Fibroblast of lung (primary cell): ENCODE measurements around the gene LRRFIP1. TPM values are rescaled to one million over a fixed set of nuclear protein-coding genes. Genes with fewer than 3 reads are reported as not detected.

ENCODE experiments used
- DNase-seq, 2 donors: peaks; one replicate each; pipeline versions ENCODE4 v3.0.0 to v3.0.0-alpha.2; 2010; ENCODE audit warnings: low read depth in 2 of 2
- H2AFZ ChIP-seq: 2 replicates; pipeline ENCODE4 v1.5.1; 2012; ENCODE audit warnings: low read length, control low read depth, inconsistent platforms
- H3K27ac ChIP-seq: 2 replicates; pipeline ENCODE4 v1.5.1; 2011; ENCODE audit warnings: low read length, control low read depth; ENCODE audit not compliant: insufficient read depth
- H3K27me3 ChIP-seq: 2 replicates; pipeline ENCODE4 v1.5.1; 2011; ENCODE audit warnings: mild to moderate bottlenecking, low read length; ENCODE audit not compliant: control insufficient read depth, insufficient read depth
- H3K36me3 ChIP-seq: 2 replicates; pipeline ENCODE4 v1.5.1; 2011; ENCODE audit warnings: low read length; ENCODE audit not compliant: control insufficient read depth, insufficient read depth
- H3K4me1 ChIP-seq: 2 replicates; pipeline ENCODE4 v1.5.1; 2011; ENCODE audit warnings: low read length; ENCODE audit not compliant: control insufficient read depth, insufficient read depth; ENCODE audit errors: extremely low read depth
- H3K4me2 ChIP-seq: 2 replicates; pipeline ENCODE4 v1.5.1; 2011; ENCODE audit warnings: low read length, control low read depth; ENCODE audit not compliant: insufficient read depth; ENCODE audit errors: extremely low read depth
- H3K4me3 ChIP-seq, 4 experiments: fragments of 200-600 bp in 1 of 4; sonication (generic) in 1 of 4; replicated peaks in 1 of 4; 2 replicates each; pipeline ENCODE4 v1.5.1; 2011 to 2016; ENCODE audit warnings: low read length in 4 of 4, low read depth in 3 of 4, mild to moderate bottlenecking in 3 of 4, control low read depth in 2 of 4, inconsistent platforms in 1 of 4, mixed read lengths in 1 of 4; ENCODE audit not compliant: insufficient read depth in 1 of 4; ENCODE audit errors: control extremely low read depth in 1 of 4
- H3K79me2 ChIP-seq: 2 replicates; pipeline ENCODE4 v1.5.1; 2012; ENCODE audit warnings: mild to moderate bottlenecking, low read length, inconsistent platforms; ENCODE audit not compliant: control insufficient read depth, insufficient read depth
- H3K9ac ChIP-seq: 2 replicates; pipeline ENCODE4 v1.5.1; 2011; ENCODE audit warnings: mild to moderate bottlenecking, low read length, control low read depth; ENCODE audit not compliant: insufficient read depth
- H3K9me3 ChIP-seq: 2 replicates; pipeline ENCODE4 v1.5.1; 2012; ENCODE audit warnings: low read depth, low read length; ENCODE audit not compliant: control insufficient read depth, insufficient read depth
- H4K20me1 ChIP-seq: 2 replicates; pipeline ENCODE4 v1.5.1; 2011; ENCODE audit warnings: low read length; ENCODE audit not compliant: control insufficient read depth, insufficient read depth; ENCODE audit errors: extremely low read depth
- CTCF ChIP-seq, 2 donors: IDR thresholded peaks in 1 of 2; conservative IDR thresholded peaks in 1 of 2; 1 replicate in 1 of 2; 2 replicates in 1 of 2; pipeline ENCODE4 v1.5.1; 2011 to 2012; ENCODE audit warnings: low read length in 2 of 2, control low read depth in 1 of 2, inconsistent platforms in 1 of 2, low read depth in 1 of 2, mild to moderate bottlenecking in 1 of 2
- EZH2 ChIP-seq: IDR thresholded peaks from 2 replicates; pipeline ENCODE4 v1.5.1; 2012; ENCODE audit warnings: low read length, control low read depth, mild to moderate bottlenecking; ENCODE audit errors: missing control alignments
- polyA plus RNA-seq, 2 donors: library from polyadenylated mRNA; depleted of rRNA in 1 of 2; stranded (reverse) in 1 of 2; unstranded in 1 of 2; fragments of >200 nt; gene quantifications; 2 replicates each; pipeline ENCODE4 v1.2.1, GENCODE V29; 2011 to 2012; ENCODE audit warnings: missing spikeins in 1 of 2
- total RNA-seq: library from RNA; depleted of rRNA; stranded (reverse); fragments of >200 nt; gene quantifications from 2 replicates; pipeline ENCODE4 v1.2.1, GENCODE V29; 2014

Gene LRRFIP1
- total and polyA plus RNA-seq, 2 donors (not counting 1 experiment from before 2014, with no cell fraction given) = 58.1 to 113 TPM

- no peak for TF ChIP-seq EZH2
- TF ChIP-seq CTCF (conservative IDR thresholded peaks at IDR 0.05 in 1 of 2, IDR thresholded peaks at IDR 0.05 in 1 of 2; ENCODE audit: low read depth in 1 of 2, low read length in 2 of 2) = no peak
- Histone ChIP-seq H3K4me1 (peaks cover 22% of the 10 kb centered on the region), H3K4me2 (no peak overlapping the region), H3K4me3 (no peak overlapping the region), H4K20me1 (no peaks in the 10 kb centered on the region), H3K27me3 (no peaks in the 10 kb centered on the region), H3K36me3 (no peaks in the 10 kb centered on the region), H3K9ac (no peak overlapping the region), H3K9me3 (no peaks in the 10 kb centered on the region), H3K79me2 (no peaks in the 10 kb centered on the region), H2AFZ (no peak overlapping the region), H3K27ac (no peak overlapping the region)
- DNase-seq = no peak
Observed at GRCh38 chr2:237667893-237668292, 40.5 kb downstream of the LRRFIP1 start.

- Histone ChIP-seq H4K20me1 (no peaks in the 10 kb centered on the region), H3K27me3 (no peaks in the 10 kb centered on the region), H2AFZ (no peak overlapping the region), H3K9ac (no peak overlapping the region), H3K4me3 (no peak overlapping the region), H3K9me3 (no peaks in the 10 kb centered on the region), H3K36me3 (no peaks in the 10 kb centered on the region), H3K27ac (no peak overlapping the region), H3K4me2 (no peak overlapping the region), H3K79me2 (no peaks in the 10 kb centered on the region), H3K4me1 (peaks cover 18% of the 10 kb centered on the region)
- TF ChIP-seq CTCF (conservative IDR thresholded peaks at IDR 0.05 in 1 of 2, IDR thresholded peaks at IDR 0.05 in 1 of 2; ENCODE audit: low read depth in 1 of 2, low read length in 2 of 2) (no peak), EZH2 (no peak)
- no peak for DNase-seq
Observed at GRCh38 chr2:237668440-237668839, 41.1 kb downstream of the LRRFIP1 start.

- H3K4me3 ChIP-seq = peak overlapping the region in 1 of 4 experiments; percentile 4
- DNase-seq = no peak
- peak overlapping the region; percentile 41 for H3K9ac ChIP-seq
- no peak overlapping the region for H2AFZ ChIP-seq
- TF ChIP-seq CTCF (conservative IDR thresholded peaks at IDR 0.05 in 1 of 2, IDR thresholded peaks at IDR 0.05 in 1 of 2; ENCODE audit: low read depth in 1 of 2, low read length in 2 of 2) (no peak), EZH2 (no peak)
- H4K20me1 ChIP-seq = no peaks in the 10 kb centered on the region
- H3K27me3 ChIP-seq = no peaks in the 10 kb centered on the region
- H3K36me3 ChIP-seq = no peaks in the 10 kb centered on the region
- H3K27ac ChIP-seq = peak overlapping the region; percentile 88
- H3K4me1 ChIP-seq = peaks cover 19% of the 10 kb centered on the region
- H3K79me2 ChIP-seq = no peaks in the 10 kb centered on the region
- no peaks in the 10 kb centered on the region for H3K9me3 ChIP-seq
- H3K4me2 ChIP-seq = peak overlapping the region; percentile 47
Observed at GRCh38 chr2:237669283-237669627, 41.9 kb downstream of the LRRFIP1 start.
